Type B pancreatic cell (in vitro differentiated cells): ENCODE results near the gene ANK3. TPM values are rescaled to one million over a fixed set of nuclear protein-coding genes. Genes with fewer than 3 reads are reported as not detected.

Experiments
- DNase-seq: peaks from one replicate; pipeline ENCODE4 v3.0.0; 2021; ENCODE audit warnings: mixed read lengths; ENCODE audit not compliant: unreplicated experiment; ENCODE audit errors: extremely low spot score
- H3K27ac Mint-ChIP-seq: 2 replicates; pipeline ENCODE4 v1.8.0; 2021; ENCODE audit warnings: mild to moderate bottlenecking, mixed read lengths
- H3K27me3 Mint-ChIP-seq: 2 replicates; pipeline ENCODE4 v1.8.0; 2021; ENCODE audit warnings: mixed read lengths
- H3K36me3 Mint-ChIP-seq: 2 replicates; pipeline ENCODE4 v1.8.0; 2021; ENCODE audit warnings: mixed read lengths
- H3K4me1 Mint-ChIP-seq: one replicate; pipeline ENCODE4 v1.8.0; 2021; ENCODE audit warnings: mixed read lengths; ENCODE audit not compliant: unreplicated experiment
- H3K4me3 Mint-ChIP-seq: 2 replicates; pipeline ENCODE4 v1.8.0; 2021; ENCODE audit warnings: mild to moderate bottlenecking, mixed read lengths
- H3K9me3 Mint-ChIP-seq: 2 replicates; pipeline ENCODE4 v1.8.0; 2021; ENCODE audit warnings: mixed read lengths
- total RNA-seq: library from RNA; stranded (reverse); gene quantifications from 2 replicates; pipeline ENCODE4 v1.2.1, GENCODE V29; 2021; ENCODE audit warnings: low replicate concordance
- TF ChIP-seq, protein P1 (sequence below): fragments of 200-600 bp; sonication (generic); conservative IDR thresholded peaks from 2 replicates; pipeline ENCODE4 v1.5.0; 2021; ENCODE audit warnings: antibody characterized with exemption, mild to moderate bottlenecking

The ANK3 gene
- total RNA-seq, 1 donor from 2014 or later, result 90.2 TPM

- DNase-seq, result no peak
- no peak overlapping the region for H3K27ac Mint-ChIP-seq
- no peaks in the 10 kb centered on the region for H3K27me3 Mint-ChIP-seq
- peaks cover 8% of the 10 kb centered on the region for H3K36me3 Mint-ChIP-seq
- H3K4me1 Mint-ChIP-seq, result peaks cover 16% of the 10 kb centered on the region
- TF ChIP-seq, protein P1, sequence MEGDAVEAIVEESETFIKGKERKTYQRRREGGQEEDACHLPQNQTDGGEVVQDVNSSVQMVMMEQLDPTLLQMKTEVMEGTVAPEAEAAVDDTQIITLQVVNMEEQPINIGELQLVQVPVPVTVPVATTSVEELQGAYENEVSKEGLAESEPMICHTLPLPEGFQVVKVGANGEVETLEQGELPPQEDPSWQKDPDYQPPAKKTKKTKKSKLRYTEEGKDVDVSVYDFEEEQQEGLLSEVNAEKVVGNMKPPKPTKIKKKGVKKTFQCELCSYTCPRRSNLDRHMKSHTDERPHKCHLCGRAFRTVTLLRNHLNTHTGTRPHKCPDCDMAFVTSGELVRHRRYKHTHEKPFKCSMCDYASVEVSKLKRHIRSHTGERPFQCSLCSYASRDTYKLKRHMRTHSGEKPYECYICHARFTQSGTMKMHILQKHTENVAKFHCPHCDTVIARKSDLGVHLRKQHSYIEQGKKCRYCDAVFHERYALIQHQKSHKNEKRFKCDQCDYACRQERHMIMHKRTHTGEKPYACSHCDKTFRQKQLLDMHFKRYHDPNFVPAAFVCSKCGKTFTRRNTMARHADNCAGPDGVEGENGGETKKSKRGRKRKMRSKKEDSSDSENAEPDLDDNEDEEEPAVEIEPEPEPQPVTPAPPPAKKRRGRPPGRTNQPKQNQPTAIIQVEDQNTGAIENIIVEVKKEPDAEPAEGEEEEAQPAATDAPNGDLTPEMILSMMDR, result no peak
- no peak overlapping the region for H3K4me3 Mint-ChIP-seq
- peaks cover 4% of the 10 kb centered on the region for H3K9me3 Mint-ChIP-seq
Observed at GRCh38 chr10:60139798-60140566, 249.7 kb downstream of the ANK3 start.

DNA sequence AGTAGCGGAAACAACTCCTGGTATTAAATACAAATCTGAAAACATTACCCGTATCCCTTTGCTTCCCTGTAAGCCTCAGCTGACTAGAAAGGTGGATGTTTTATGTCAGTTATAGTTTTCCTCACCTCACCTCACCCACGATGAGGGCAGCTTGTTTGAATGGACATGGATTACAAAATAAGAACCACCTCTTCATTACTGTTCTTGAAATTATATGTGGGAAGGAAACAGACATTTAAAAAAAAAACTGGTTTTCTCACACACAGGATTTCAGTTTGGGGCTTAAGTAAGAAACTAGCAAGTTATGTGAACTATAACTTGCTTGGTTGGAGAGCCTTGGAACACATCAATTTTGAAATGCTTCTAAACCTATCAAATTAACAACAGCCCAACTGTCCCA is 250.4 kb downstream of the ANK3 start:
- H3K9me3 Mint-ChIP-seq, result peaks cover 8% of the 10 kb centered on the region
- peaks cover 15% of the 10 kb centered on the region for H3K36me3 Mint-ChIP-seq
- H3K4me3 Mint-ChIP-seq, result no peak overlapping the region
- no peak overlapping the region for H3K27ac Mint-ChIP-seq
- no peak for DNase-seq
- TF ChIP-seq, protein P1, result no peak
- H3K27me3 Mint-ChIP-seq, result no peaks in the 10 kb centered on the region
- H3K4me1 Mint-ChIP-seq, result peaks cover 16% of the 10 kb centered on the region

- TF ChIP-seq, protein P1, result no peak
- no peak for DNase-seq
- Mint-ChIP-seq H3K27me3 (no peaks in the 10 kb centered on the region), H3K4me3 (no peak overlapping the region), H3K27ac (no peak overlapping the region), H3K9me3 (peaks cover 8% of the 10 kb centered on the region), H3K4me1 (peaks cover 16% of the 10 kb centered on the region), H3K36me3 (peaks cover 19% of the 10 kb centered on the region)
Observed at GRCh38 chr10:60138842-60139241, 250.8 kb downstream of the ANK3 start.

DNA sequence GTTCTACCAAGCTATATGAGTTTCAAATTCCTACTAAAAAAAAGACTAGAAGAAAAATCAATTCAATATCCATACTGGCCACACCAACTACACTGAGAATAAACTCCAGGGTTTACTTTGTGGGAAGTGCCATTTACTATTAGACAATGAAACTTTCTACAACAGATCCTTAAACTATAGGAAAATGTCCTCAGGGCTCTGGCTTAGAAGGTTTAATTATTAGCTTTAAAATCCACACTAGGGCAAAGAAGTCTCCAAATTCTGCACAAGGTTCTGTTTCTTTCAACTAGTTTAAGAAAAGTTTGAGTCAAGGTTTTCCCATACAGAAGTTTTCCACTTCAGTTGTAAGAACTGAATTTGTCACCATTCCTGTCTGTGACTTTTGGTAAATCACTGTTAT is 251.6 kb downstream of the ANK3 start:
- H3K27ac Mint-ChIP-seq, result no peak overlapping the region
- H3K36me3 Mint-ChIP-seq, result peaks cover 20% of the 10 kb centered on the region
- no peak overlapping the region for H3K4me3 Mint-ChIP-seq
- TF ChIP-seq, protein P1, result no peak
- no peak for DNase-seq
- no peaks in the 10 kb centered on the region for H3K27me3 Mint-ChIP-seq
- peaks cover 16% of the 10 kb centered on the region for H3K4me1 Mint-ChIP-seq
- peaks cover 8% of the 10 kb centered on the region for H3K9me3 Mint-ChIP-seq

GRCh38 chr10:60137292-60137992 is 252.2 kb downstream of the ANK3 start:
- peaks cover 16% of the 10 kb centered on the region for H3K4me1 Mint-ChIP-seq
- H3K27me3 Mint-ChIP-seq, result no peaks in the 10 kb centered on the region
- peaks cover 8% of the 10 kb centered on the region for H3K9me3 Mint-ChIP-seq
- TF ChIP-seq, protein P1, result no peak
- H3K4me3 Mint-ChIP-seq, result no peak overlapping the region
- DNase-seq, result no peak
- H3K27ac Mint-ChIP-seq, result no peak overlapping the region
- H3K36me3 Mint-ChIP-seq, result peaks cover 20% of the 10 kb centered on the region
